ENCODE results near the gene RBMS2.

Gene RBMS2

DNA sequence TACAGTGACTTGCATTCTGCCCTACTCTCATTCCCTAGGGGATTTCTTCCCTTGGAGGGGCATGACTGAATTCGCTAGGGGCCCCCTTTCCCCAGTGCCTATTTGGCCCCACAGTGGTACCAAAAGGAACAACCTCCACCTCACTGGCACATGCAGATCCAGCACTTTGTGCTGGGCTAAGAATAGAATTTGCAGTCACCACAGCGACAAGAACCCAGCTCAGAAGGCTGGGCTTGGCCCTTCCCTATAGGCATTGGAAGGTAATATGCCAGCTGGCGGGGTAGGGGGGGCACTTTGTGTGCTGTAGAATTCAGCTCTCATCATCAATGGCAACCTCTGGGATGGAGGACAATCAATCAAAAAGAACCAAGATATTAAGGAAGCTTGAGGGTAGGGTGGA, 94.6 kb downstream of the RBMS2 start:
- no peak overlapping the region for H3K4me3 ChIP-seq (ENCODE audit: low read depth, low read length)
- DNase-seq (ENCODE audit: low read depth) = no peak
- TF ChIP-seq, protein P1, sequence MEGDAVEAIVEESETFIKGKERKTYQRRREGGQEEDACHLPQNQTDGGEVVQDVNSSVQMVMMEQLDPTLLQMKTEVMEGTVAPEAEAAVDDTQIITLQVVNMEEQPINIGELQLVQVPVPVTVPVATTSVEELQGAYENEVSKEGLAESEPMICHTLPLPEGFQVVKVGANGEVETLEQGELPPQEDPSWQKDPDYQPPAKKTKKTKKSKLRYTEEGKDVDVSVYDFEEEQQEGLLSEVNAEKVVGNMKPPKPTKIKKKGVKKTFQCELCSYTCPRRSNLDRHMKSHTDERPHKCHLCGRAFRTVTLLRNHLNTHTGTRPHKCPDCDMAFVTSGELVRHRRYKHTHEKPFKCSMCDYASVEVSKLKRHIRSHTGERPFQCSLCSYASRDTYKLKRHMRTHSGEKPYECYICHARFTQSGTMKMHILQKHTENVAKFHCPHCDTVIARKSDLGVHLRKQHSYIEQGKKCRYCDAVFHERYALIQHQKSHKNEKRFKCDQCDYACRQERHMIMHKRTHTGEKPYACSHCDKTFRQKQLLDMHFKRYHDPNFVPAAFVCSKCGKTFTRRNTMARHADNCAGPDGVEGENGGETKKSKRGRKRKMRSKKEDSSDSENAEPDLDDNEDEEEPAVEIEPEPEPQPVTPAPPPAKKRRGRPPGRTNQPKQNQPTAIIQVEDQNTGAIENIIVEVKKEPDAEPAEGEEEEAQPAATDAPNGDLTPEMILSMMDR (IDR thresholded peaks at IDR 0.05; ENCODE audit: control insufficient read depth, extremely low read depth, insufficient read depth) = no peak

DNA sequence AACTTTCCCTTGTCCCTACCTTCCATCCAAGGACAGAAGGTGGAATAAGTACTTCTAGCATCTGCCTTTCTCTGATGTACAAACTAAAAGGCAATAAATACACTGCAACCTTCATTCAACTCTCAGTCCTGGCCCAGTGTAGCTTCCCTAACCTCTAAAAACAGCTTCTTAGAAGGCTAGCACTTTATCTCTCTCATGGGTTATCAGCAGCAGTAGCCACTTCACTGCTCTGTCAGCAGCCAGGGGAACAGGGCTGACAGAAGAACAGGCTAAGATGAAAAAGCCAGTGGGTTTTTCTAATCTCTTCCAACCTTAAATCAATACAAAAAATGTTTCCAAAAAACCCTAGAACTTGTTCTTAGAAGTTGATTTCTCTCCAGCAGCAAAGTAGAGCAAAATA, 95.3 kb downstream of the RBMS2 start:
- H3K4me3 ChIP-seq (ENCODE audit: low read depth, low read length) = no peak overlapping the region
- DNase-seq (ENCODE audit: low read depth) = no peak
- TF ChIP-seq, protein P1 (IDR thresholded peaks at IDR 0.05; ENCODE audit: control insufficient read depth, extremely low read depth, insufficient read depth) = no peak

DNA sequence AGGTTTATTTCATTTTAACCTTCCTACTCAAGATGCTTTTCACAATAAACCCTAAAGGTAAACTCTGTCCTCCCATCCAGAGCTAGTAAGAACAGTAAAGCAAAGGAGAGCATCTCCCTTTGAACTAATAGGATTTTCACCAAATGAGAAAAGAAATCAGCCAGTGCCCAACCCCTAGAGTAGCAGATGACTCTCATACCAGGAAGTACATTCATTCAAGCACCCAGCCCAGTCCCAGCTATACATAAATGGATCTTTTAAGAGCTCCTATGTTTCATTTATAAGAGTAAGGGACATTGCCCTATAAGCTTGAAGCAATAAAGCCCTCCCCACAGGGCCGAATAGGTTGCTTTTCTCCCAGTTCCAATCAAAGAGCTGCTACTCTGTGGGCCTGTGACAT, 100.9 kb downstream of the RBMS2 start:
- no peak for DNase-seq (ENCODE audit: low read depth)
- no peak overlapping the region for H3K4me3 ChIP-seq (ENCODE audit: low read depth, low read length)
- TF ChIP-seq, protein P1 (IDR thresholded peaks at IDR 0.05; ENCODE audit: control insufficient read depth, extremely low read depth, insufficient read depth) = no peak

GRCh38 chr12:56626701-56627100, 105.1 kb downstream of the RBMS2 start:
- no peak overlapping the region for H3K4me3 ChIP-seq (ENCODE audit: low read depth, low read length)
- no peak for DNase-seq (ENCODE audit: low read depth)
- TF ChIP-seq, protein P1 (IDR thresholded peaks at IDR 0.05; ENCODE audit: control insufficient read depth, extremely low read depth, insufficient read depth) = no peak

DNA sequence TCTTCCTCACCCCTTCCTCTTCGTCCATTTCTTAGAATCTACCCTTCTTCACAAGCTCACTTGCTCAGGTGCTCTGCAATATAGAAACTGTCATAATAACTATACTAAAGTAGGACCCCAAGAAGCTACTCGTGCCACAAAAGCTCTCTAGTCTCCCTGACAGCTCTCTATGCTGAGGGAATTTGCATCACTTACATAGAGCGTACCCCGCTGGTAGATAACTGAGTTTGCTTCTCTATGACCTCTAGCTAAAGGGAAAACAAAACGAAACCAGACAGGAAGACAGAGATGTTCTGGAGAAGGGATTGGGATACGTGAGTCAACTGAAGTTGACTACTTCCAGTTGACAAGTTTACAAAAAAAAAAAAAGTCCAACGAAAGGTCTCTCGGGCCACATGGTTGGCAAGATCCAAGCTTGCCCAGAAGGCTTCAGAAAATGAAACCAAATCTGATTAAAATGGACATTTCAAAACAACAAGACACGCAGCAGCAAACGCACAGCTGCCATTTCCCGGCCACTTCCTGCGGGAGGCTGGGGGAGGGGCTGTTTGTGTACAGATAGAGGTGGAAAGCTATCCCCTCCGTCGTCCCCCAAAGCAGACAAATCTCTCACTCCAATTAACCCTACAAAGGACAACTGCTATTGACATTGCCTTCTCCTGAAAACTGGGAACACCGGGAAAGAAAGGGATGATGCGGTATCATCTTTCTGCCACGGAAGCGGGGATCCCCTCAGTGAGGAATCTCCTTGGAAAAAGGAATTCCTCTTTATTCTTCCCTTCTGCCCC, 107.2 kb downstream of the RBMS2 start:
- peak overlapping the region; percentile 99 for H3K4me3 ChIP-seq (ENCODE audit: low read depth, low read length)
- TF ChIP-seq, protein P1 (IDR thresholded peaks at IDR 0.05; ENCODE audit: control insufficient read depth, extremely low read depth, insufficient read depth) = no peak
- DNase-seq (ENCODE audit: low read depth) = no peak

DNA sequence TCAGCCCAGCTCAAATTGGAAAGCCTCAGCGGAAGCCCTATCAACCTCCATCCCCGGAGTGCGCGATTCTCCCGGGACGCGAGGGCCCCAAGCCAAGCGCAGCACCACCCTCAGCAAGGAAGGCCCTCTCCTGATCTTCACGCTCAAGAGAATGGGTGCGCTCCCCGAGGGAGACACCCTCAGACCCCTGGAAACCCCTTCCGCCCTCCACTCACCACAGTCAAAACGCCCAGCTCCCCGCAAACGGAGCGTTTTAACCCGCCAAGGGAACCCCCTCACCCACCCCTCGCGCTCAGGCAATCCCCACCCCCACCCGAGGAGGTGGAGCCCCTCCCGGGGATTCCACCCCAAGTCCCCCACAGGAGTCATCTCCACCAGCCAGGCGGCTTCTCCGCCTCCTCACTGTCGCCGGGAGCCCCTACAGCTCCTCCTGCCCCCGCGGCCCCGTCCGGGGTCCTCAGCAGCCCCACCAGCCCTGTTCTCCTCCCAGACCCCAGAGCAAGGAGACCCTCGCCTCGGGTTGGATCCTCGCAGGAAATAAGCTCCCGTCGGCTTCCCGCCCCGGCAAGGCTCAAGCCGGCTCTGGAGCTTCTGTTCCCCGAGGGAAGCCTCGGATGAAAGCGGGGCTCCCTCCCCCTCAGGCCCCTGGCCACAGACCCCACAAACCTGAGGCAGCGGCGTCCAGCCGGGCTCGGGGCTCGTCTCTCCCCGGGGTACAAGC, 108.0 kb downstream of the RBMS2 start:
- DNase-seq (ENCODE audit: low read depth) = no peak
- H3K4me3 ChIP-seq (ENCODE audit: low read depth, low read length) = peak overlapping the region; percentile 99
- TF ChIP-seq, protein P1 (IDR thresholded peaks at IDR 0.05; ENCODE audit: control insufficient read depth, extremely low read depth, insufficient read depth) = no peak

Measured in LNCaP clone FGC (cell line).